Caki2 (cell line): Measurements from ENCODE around the gene NTN1. TPM values are rescaled to one million over a fixed set of nuclear protein-coding genes. Genes with fewer than 3 reads are reported as not detected.

Experiments
- DNase-seq: peaks from one replicate; pipeline ENCODE4 v3.0.0-alpha.2; 2015; ENCODE audit warnings: low read depth
- in situ Hi-C: cut with HindIII; loops from 2 replicates; pipeline ENCODE4 v1.10.0; 2016; ENCODE audit warnings: low sequenced_read_pairs, low pct_unique_long_range_greater_than_20kb, mixed read lengths
- total RNA-seq: library from RNA; depleted of rRNA; stranded (reverse); fragments of >200 nt; shearing (Covaris generic); gene quantifications from 2 replicates; pipeline ENCODE4 v1.2.3, GENCODE V29; 2014; ENCODE audit warnings: low replicate concordance

The NTN1 gene
- total RNA-seq, 1 experiment from 2014 or later = 11.9 TPM

- in situ Hi-C loops = no loop called here
Measured at GRCh38 chr17:9195961-9196670, 174.8 kb downstream of the NTN1 start.

GRCh38 chr17:9199571-9200551 is 178.6 kb downstream of the NTN1 start:
- in situ Hi-C loops = no loop called here
- no peak for DNase-seq

More at GRCh38 chr17:9195961-9196670, 174.8 kb downstream of the NTN1 start:
- no peak for DNase-seq

- no peak for DNase-seq
- in situ Hi-C loops = no loop called here
Measured at GRCh38 chr17:9200699-9201359, 179.5 kb downstream of the NTN1 start.

GRCh38 chr17:9202532-9202931 is 181.2 kb downstream of the NTN1 start:
- no peak for DNase-seq
- in situ Hi-C loops = no loop called here

- in situ Hi-C loops = no loop called here
- DNase-seq = no peak
Measured at GRCh38 chr17:9203771-9204425, 182.6 kb downstream of the NTN1 start.

GRCh38 chr17:9204637-9205329 is 183.5 kb downstream of the NTN1 start:
- in situ Hi-C loops = no loop called here

GRCh38 chr17:9205520-9206409 is 184.5 kb downstream of the NTN1 start:
- in situ Hi-C loops = no loop called here

More at GRCh38 chr17:9204637-9205329, 183.5 kb downstream of the NTN1 start:
- DNase-seq = no peak

GRCh38 chr17:9206410-9206703 is 185.0 kb downstream of the NTN1 start:
- in situ Hi-C loops = no loop called here
- DNase-seq = no peak

More at GRCh38 chr17:9205520-9206409, 184.5 kb downstream of the NTN1 start:
- DNase-seq = no peak

GRCh38 chr17:9206741-9207332 is 185.5 kb downstream of the NTN1 start:
- no peak for DNase-seq
- in situ Hi-C loops = no loop called here

- in situ Hi-C loops = no loop called here
Measured at GRCh38 chr17:9208381-9209105, 187.2 kb downstream of the NTN1 start.

GRCh38 chr17:9209347-9209746 is 188.0 kb downstream of the NTN1 start:
- in situ Hi-C loops = no loop called here
- no peak for DNase-seq

More at GRCh38 chr17:9208381-9209105, 187.2 kb downstream of the NTN1 start:
- no peak for DNase-seq

GRCh38 chr17:9209781-9210370 is 188.6 kb downstream of the NTN1 start:
- no peak for DNase-seq
- in situ Hi-C loops = no loop called here

- in situ Hi-C loops = no loop called here
- DNase-seq = no peak
Measured at GRCh38 chr17:9211133-9211765, 189.9 kb downstream of the NTN1 start.

GRCh38 chr17:9212376-9213302 is 191.3 kb downstream of the NTN1 start:
- in situ Hi-C loops = no loop called here
- no peak for DNase-seq
